ENCODE data around the gene TMEM129. TPM values are rescaled to one million over a fixed set of nuclear protein-coding genes. Genes with fewer than 3 reads are reported as not detected.

The TMEM129 gene
- total RNA-seq, 1 experiment from 2014 or later: 54.9 TPM

GRCh38 chr4:1765409-1766072, 44.4 kb upstream of the TMEM129 start:
- H3K27ac Mint-ChIP-seq: peak overlapping the region; percentile 60; the same call in 1 of the 2 replicates
- CTCF ChIA-PET: interaction anchor here (1.6 to 5.7 kb wide), 5 partner anchors 14 to 43 kb away, joined by 7 to 88 read pairs (median 32); partner anchors contain the start of gene FGFR3
- peaks cover 13% of the 10 kb centered on the region for H3K4me1 Mint-ChIP-seq
- POLR2A ChIA-PET: interaction anchor here (0.7 to 2.8 kb wide), 3 partner anchors 11 to 27 kb away, joined by 3 to 12 read pairs (median 4); partner anchors contain the start of gene FGFR3
- TF ChIP-seq, protein P1, sequence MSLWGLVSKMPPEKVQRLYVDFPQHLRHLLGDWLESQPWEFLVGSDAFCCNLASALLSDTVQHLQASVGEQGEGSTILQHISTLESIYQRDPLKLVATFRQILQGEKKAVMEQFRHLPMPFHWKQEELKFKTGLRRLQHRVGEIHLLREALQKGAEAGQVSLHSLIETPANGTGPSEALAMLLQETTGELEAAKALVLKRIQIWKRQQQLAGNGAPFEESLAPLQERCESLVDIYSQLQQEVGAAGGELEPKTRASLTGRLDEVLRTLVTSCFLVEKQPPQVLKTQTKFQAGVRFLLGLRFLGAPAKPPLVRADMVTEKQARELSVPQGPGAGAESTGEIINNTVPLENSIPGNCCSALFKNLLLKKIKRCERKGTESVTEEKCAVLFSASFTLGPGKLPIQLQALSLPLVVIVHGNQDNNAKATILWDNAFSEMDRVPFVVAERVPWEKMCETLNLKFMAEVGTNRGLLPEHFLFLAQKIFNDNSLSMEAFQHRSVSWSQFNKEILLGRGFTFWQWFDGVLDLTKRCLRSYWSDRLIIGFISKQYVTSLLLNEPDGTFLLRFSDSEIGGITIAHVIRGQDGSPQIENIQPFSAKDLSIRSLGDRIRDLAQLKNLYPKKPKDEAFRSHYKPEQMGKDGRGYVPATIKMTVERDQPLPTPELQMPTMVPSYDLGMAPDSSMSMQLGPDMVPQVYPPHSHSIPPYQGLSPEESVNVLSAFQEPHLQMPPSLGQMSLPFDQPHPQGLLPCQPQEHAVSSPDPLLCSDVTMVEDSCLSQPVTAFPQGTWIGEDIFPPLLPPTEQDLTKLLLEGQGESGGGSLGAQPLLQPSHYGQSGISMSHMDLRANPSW (CRISPR knock-in tag; conservative IDR thresholded peaks at IDR 0.05; ENCODE audit: low read depth): no peak
- TF ChIP-seq FOXP1 (CRISPR knock-in tag; IDR thresholded peaks at IDR 0.05; ENCODE audit: borderline replicate concordance) (no peak), TEAD1 (CRISPR knock-in tag; IDR thresholded peaks at IDR 0.05) (no peak), RELA (CRISPR knock-in tag; IDR thresholded peaks at IDR 0.05; ENCODE audit: borderline replicate concordance) (no peak), SMAD3 (CRISPR knock-in tag; IDR thresholded peaks at IDR 0.05; ENCODE audit: borderline replicate concordance) (no peak), NR2C2 (CRISPR knock-in tag; IDR thresholded peaks at IDR 0.05) (no peak), USF2 (CRISPR knock-in tag; IDR thresholded peaks at IDR 0.05) (peak; percentile 84), ZNF138 (CRISPR knock-in tag; conservative IDR thresholded peaks at IDR 0.05) (no peak), HMGA2 (CRISPR knock-in tag; IDR thresholded peaks at IDR 0.05) (no peak), ZNF425 (CRISPR knock-in tag; conservative IDR thresholded peaks at IDR 0.05) (no peak), ESRRA (CRISPR knock-in tag; IDR thresholded peaks at IDR 0.05; ENCODE audit: borderline replicate concordance) (no peak), FOXJ3 (CRISPR knock-in tag; IDR thresholded peaks at IDR 0.05; ENCODE audit: borderline replicate concordance) (no peak), CREB1 (CRISPR knock-in tag; IDR thresholded peaks at IDR 0.05) (no peak), OVOL2 (CRISPR knock-in tag; IDR thresholded peaks at IDR 0.05; ENCODE audit: borderline replicate concordance) (no peak), USF1 (CRISPR knock-in tag; IDR thresholded peaks at IDR 0.05) (peak; percentile 73), ZNF263 (CRISPR knock-in tag; IDR thresholded peaks at IDR 0.05; ENCODE audit: low read depth) (peak; percentile 93)
- TF ChIP-seq, protein P2, sequence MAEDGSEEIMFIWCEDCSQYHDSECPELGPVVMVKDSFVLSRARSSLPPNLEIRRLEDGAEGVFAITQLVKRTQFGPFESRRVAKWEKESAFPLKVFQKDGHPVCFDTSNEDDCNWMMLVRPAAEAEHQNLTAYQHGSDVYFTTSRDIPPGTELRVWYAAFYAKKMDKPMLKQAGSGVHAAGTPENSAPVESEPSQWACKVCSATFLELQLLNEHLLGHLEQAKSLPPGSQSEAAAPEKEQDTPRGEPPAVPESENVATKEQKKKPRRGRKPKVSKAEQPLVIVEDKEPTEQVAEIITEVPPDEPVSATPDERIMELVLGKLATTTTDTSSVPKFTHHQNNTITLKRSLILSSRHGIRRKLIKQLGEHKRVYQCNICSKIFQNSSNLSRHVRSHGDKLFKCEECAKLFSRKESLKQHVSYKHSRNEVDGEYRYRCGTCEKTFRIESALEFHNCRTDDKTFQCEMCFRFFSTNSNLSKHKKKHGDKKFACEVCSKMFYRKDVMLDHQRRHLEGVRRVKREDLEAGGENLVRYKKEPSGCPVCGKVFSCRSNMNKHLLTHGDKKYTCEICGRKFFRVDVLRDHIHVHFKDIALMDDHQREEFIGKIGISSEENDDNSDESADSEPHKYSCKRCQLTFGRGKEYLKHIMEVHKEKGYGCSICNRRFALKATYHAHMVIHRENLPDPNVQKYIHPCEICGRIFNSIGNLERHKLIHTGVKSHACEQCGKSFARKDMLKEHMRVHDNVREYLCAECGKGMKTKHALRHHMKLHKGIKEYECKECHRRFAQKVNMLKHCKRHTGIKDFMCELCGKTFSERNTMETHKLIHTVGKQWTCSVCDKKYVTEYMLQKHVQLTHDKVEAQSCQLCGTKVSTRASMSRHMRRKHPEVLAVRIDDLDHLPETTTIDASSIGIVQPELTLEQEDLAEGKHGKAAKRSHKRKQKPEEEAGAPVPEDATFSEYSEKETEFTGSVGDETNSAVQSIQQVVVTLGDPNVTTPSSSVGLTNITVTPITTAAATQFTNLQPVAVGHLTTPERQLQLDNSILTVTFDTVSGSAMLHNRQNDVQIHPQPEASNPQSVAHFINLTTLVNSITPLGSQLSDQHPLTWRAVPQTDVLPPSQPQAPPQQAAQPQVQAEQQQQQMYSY (CRISPR knock-in tag; IDR thresholded peaks at IDR 0.05): no peak
- TF ChIP-seq, protein P3, sequence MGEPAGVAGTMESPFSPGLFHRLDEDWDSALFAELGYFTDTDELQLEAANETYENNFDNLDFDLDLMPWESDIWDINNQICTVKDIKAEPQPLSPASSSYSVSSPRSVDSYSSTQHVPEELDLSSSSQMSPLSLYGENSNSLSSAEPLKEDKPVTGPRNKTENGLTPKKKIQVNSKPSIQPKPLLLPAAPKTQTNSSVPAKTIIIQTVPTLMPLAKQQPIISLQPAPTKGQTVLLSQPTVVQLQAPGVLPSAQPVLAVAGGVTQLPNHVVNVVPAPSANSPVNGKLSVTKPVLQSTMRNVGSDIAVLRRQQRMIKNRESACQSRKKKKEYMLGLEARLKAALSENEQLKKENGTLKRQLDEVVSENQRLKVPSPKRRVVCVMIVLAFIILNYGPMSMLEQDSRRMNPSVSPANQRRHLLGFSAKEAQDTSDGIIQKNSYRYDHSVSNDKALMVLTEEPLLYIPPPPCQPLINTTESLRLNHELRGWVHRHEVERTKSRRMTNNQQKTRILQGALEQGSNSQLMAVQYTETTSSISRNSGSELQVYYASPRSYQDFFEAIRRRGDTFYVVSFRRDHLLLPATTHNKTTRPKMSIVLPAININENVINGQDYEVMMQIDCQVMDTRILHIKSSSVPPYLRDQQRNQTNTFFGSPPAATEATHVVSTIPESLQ (CRISPR knock-in tag; IDR thresholded peaks at IDR 0.05): no peak
- TF ChIP-seq, protein P4, sequence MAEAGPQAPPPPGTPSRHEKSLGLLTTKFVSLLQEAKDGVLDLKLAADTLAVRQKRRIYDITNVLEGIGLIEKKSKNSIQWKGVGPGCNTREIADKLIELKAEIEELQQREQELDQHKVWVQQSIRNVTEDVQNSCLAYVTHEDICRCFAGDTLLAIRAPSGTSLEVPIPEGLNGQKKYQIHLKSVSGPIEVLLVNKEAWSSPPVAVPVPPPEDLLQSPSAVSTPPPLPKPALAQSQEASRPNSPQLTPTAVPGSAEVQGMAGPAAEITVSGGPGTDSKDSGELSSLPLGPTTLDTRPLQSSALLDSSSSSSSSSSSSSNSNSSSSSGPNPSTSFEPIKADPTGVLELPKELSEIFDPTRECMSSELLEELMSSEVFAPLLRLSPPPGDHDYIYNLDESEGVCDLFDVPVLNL (CRISPR knock-in tag; IDR thresholded peaks at IDR 0.05; ENCODE audit: borderline replicate concordance, low read depth): no peak
- ATAC-seq (no peak), DNase-seq (ENCODE audit: low spot score) (no peak)
- H3K36me3 Mint-ChIP-seq: no peaks in the 10 kb centered on the region
- H3K4me3 Mint-ChIP-seq: no peak overlapping the region
- H3K9me3 Mint-ChIP-seq: no peaks in the 10 kb centered on the region
- H3K27me3 Mint-ChIP-seq (ENCODE audit: low read depth): peaks cover 4% of the 10 kb centered on the region
